NB4 (cell line): Measurements from ENCODE around the gene NR4A1.

ENCODE experiments used
- DNase-seq: peaks from one replicate; pipeline ENCODE4 v3.0.0; 2010; ENCODE audit warnings: low read depth
- H3K4me3 ChIP-seq: one replicate; pipeline ENCODE4 v1.5.1; 2011; ENCODE audit warnings: mild to moderate bottlenecking, low read depth, low read length, moderate library complexity
- CTCF ChIP-seq: IDR thresholded peaks from one replicate; pipeline ENCODE4 v1.5.1; 2012; ENCODE audit warnings: low read depth, low read length
- MAX ChIP-seq: IDR thresholded peaks from 2 replicates; pipeline ENCODE4 v1.6.1; 2011; ENCODE audit warnings: low read depth, low read length
- MYC ChIP-seq: IDR thresholded peaks from 2 replicates; pipeline ENCODE4 v1.6.1; 2011; ENCODE audit warnings: low read depth, low read length
- POLR2A ChIP-seq: IDR thresholded peaks from 2 replicates; pipeline ENCODE4 v1.6.1; 2011; ENCODE audit warnings: mild to moderate bottlenecking; ENCODE audit not compliant: insufficient read length; ENCODE audit errors: extremely low read depth

NR4A1 gene

GRCh38 chr12:52044292-52044983 is 6.8 kb upstream of the NR4A1 start:
- DNase-seq, result no peak
- TF ChIP-seq CTCF, result no peak
- TF ChIP-seq MYC, result no peak
- TF ChIP-seq MAX, result no peak
- no peak for TF ChIP-seq POLR2A
- no peak overlapping the region for H3K4me3 ChIP-seq

GRCh38 chr12:52045794-52046199 is 5.4 kb upstream of the NR4A1 start:
- no peak for TF ChIP-seq POLR2A
- TF ChIP-seq MAX, result no peak
- no peak for TF ChIP-seq CTCF
- no peak for TF ChIP-seq MYC
- H3K4me3 ChIP-seq, result no peak overlapping the region
- peak; percentile 70 for DNase-seq

- TF ChIP-seq MYC (no peak), MAX (no peak), POLR2A (no peak), CTCF (no peak)
- DNase-seq, result no peak
- no peak overlapping the region for H3K4me3 ChIP-seq
Measured at GRCh38 chr12:52046859-52047258, 4.4 kb upstream of the NR4A1 start.

GRCh38 chr12:52049286-52049685 is 2.0 kb upstream of the NR4A1 start:
- no peak for DNase-seq
- TF ChIP-seq POLR2A, result no peak
- TF ChIP-seq MAX, result no peak
- no peak for TF ChIP-seq CTCF
- TF ChIP-seq MYC, result no peak
- H3K4me3 ChIP-seq, result no peak overlapping the region

- no peak for TF ChIP-seq MYC
- H3K4me3 ChIP-seq, result no peak overlapping the region
- no peak for DNase-seq
Measured at GRCh38 chr12:52049688-52050087, 1.6 kb upstream of the NR4A1 start.

GRCh38 chr12:52050116-52050757 is 1.0 kb upstream of the NR4A1 start:
- DNase-seq, result no peak
- peak overlapping the region; percentile 53 for H3K4me3 ChIP-seq
- no peak for TF ChIP-seq MAX
- no peak for TF ChIP-seq MYC
